Tibial artery (tissue), 4 donors: Measurements from ENCODE around the gene TACC2.
A peak's percentile ranks its signal among the peaks of the same experiment; 100 is the strongest.

Experiments used
- DNase-seq, 2 donors: peaks; one replicate each; pipeline ENCODE4 v3.0.0-alpha.2; 2019
- H3K27ac ChIP-seq, 2 donors: fragments of 200-600 bp; sonication (generic) in 1 of 2; 1 replicate in 1 of 2; 2 replicates in 1 of 2; pipeline ENCODE4 v1.5.1; 2018 to 2019; ENCODE audit warnings: mild to moderate bottlenecking in 1 of 2
- H3K27me3 ChIP-seq, 2 donors: fragments of 200-600 bp; sonication (generic) in 1 of 2; one replicate each; pipeline versions ENCODE4 v1.5.1 to v1.6.0; 2016 to 2019
- H3K36me3 ChIP-seq, 3 donors: fragments of 200-600 bp; sonication (generic) in 2 of 3; one replicate each; pipeline ENCODE4 v1.5.1; 2016 to 2019; ENCODE audit warnings: mild to moderate bottlenecking in 2 of 3
- H3K4me1 ChIP-seq, 4 donors: fragments of 200-600 bp; sonication (generic) in 2 of 4; 1 replicate in 3 of 4; 2 replicates in 1 of 4; pipeline ENCODE4 v1.5.1; 2016 to 2019
- H3K4me3 ChIP-seq, 2 donors: fragments of 200-600 bp; sonication (generic) in 1 of 2; 1 replicate in 1 of 2; 2 replicates in 1 of 2; pipeline ENCODE4 v1.5.1; 2018 to 2019; ENCODE audit warnings: mild to moderate bottlenecking in 2 of 2
- H3K9me3 ChIP-seq, 3 donors: fragments of 200-600 bp; sonication (generic) in 1 of 3; one replicate each; pipeline ENCODE4 v1.5.1; 2016 to 2019
- CTCF ChIP-seq, 2 experiments: fragments of 200-600 bp in 1 of 2; fragments of 450-650 bp in 1 of 2; IDR thresholded peaks; one replicate each; pipeline ENCODE4 v1.5.1; 2017 to 2019; ENCODE audit warnings: antibody characterized with exemption in 2 of 2, mild to moderate bottlenecking in 1 of 2, moderate library complexity in 1 of 2
- intact Hi-C: fragments of 100-400 bp; cut with DNase I; formaldehyde crosslinking; loops from one replicate; pipeline ENCODE4 v1.15.0; 2023; ENCODE audit warnings: low total_unique reads

TACC2 gene

GRCh38 chr10:122044713-122045112, 55.8 kb downstream of the TACC2 start:
- no peaks in the 10 kb centered on the region for H3K9me3 ChIP-seq
- peak overlapping the region; percentile 62 to 69 for H3K27ac ChIP-seq
- H3K36me3 ChIP-seq, result no peaks in the 10 kb centered on the region
- peaks cover 0 to 22% (median 12%) of the 10 kb centered on the region in 4 donors for H3K4me1 ChIP-seq
- no peaks in the 10 kb centered on the region for H3K27me3 ChIP-seq
- intact Hi-C loops, result no loop called here
- no peak for TF ChIP-seq CTCF (IDR thresholded peaks at IDR 0.05)
- H3K4me3 ChIP-seq, result peak overlapping the region; percentile 25 to 29
- DNase-seq, result peak; percentile 36 to 73

- intact Hi-C loops, result no loop called here
- Histone ChIP-seq H3K9me3 (no peaks in the 10 kb centered on the region), H3K4me1 (peaks cover 0 to 22% (median 12%) of the 10 kb centered on the region in 4 donors), H3K4me3 (no peak overlapping the region), H3K27me3 (no peaks in the 10 kb centered on the region), H3K36me3 (no peaks in the 10 kb centered on the region), H3K27ac (peak overlapping the region; percentile 62 to 69)
- no peak for TF ChIP-seq CTCF (IDR thresholded peaks at IDR 0.05)
- no peak for DNase-seq
These were observed 56.2 kb downstream of the TACC2 start for GRCh38 chr10:122045212-122045611.

GRCh38 chr10:122047560-122047959, 58.6 kb downstream of the TACC2 start:
- H3K27me3 ChIP-seq, result no peaks in the 10 kb centered on the region
- no peak for TF ChIP-seq CTCF (IDR thresholded peaks at IDR 0.05)
- H3K36me3 ChIP-seq, result no peaks in the 10 kb centered on the region
- H3K27ac ChIP-seq, result no peak overlapping the region
- intact Hi-C loops, result no loop called here
- H3K4me1 ChIP-seq, result peaks cover 0 to 35% (median 20%) of the 10 kb centered on the region in 4 donors
- H3K9me3 ChIP-seq, result no peaks in the 10 kb centered on the region
- no peak for DNase-seq
- no peak overlapping the region for H3K4me3 ChIP-seq

GRCh38 chr10:122049076-122049475, 60.1 kb downstream of the TACC2 start:
- H3K4me3 ChIP-seq, result no peak overlapping the region
- H3K36me3 ChIP-seq, result no peaks in the 10 kb centered on the region
- H3K27me3 ChIP-seq, result no peaks in the 10 kb centered on the region
- no peaks in the 10 kb centered on the region for H3K9me3 ChIP-seq
- no peak for TF ChIP-seq CTCF (IDR thresholded peaks at IDR 0.05)
- intact Hi-C loops, result no loop called here
- DNase-seq, result peak in 1 of 2 donors; percentile 44
- H3K27ac ChIP-seq, result no peak overlapping the region
- H3K4me1 ChIP-seq, result peaks cover 0 to 28% (median 19%) of the 10 kb centered on the region in 4 donors

- Histone ChIP-seq H3K27ac (no peak overlapping the region), H3K9me3 (no peaks in the 10 kb centered on the region), H3K27me3 (no peaks in the 10 kb centered on the region), H3K4me1 (peaks cover 0 to 22% (median 11%) of the 10 kb centered on the region in 4 donors), H3K4me3 (no peak overlapping the region), H3K36me3 (no peaks in the 10 kb centered on the region)
- DNase-seq, result no peak
- intact Hi-C loops, result loop anchor here (5.0 kb wide), 1 partner anchor 123 kb away; the partner anchor contains the start of gene ATE1
- TF ChIP-seq CTCF (IDR thresholded peaks at IDR 0.05), result no peak
These were observed 61.3 kb downstream of the TACC2 start for GRCh38 chr10:122050311-122050710.

GRCh38 chr10:122050811-122051210, 61.8 kb downstream of the TACC2 start:
- no peaks in the 10 kb centered on the region for H3K9me3 ChIP-seq
- H3K27me3 ChIP-seq, result no peaks in the 10 kb centered on the region
- TF ChIP-seq CTCF (IDR thresholded peaks at IDR 0.05), result no peak
- H3K4me1 ChIP-seq, result peaks cover 0 to 20% (median 8%) of the 10 kb centered on the region in 4 donors
- no peak overlapping the region for H3K4me3 ChIP-seq
- intact Hi-C loops, result loop anchor here (5.0 kb wide), 1 partner anchor 124 kb away; the partner anchor contains the start of gene ATE1
- H3K36me3 ChIP-seq, result no peaks in the 10 kb centered on the region
- peak overlapping the region; percentile 39 to 45 for H3K27ac ChIP-seq
- DNase-seq, result no peak
